ENCODE measurements around the gene POU3F3. TPM values are rescaled to one million over a fixed set of nuclear protein-coding genes. Genes with fewer than 3 reads are reported as not detected.

Gene POU3F3
- total and polyA plus RNA-seq, 4 donors = 0.23 TPM; not detected in 3

- DNase-seq (no peak), ATAC-seq (ENCODE audit: insufficient read depth, low FRiP score) (no peak)
- H3K4me1 ChIP-seq (ENCODE audit: control insufficient read depth in 5 of 5, insufficient read depth in 5 of 5, low read length in 5 of 5) = peaks cover 0 to 33% (median 11%) of the 10 kb centered on the region in 5 donors
- no peak overlapping the region for H3K27ac ChIP-seq (ENCODE audit: low read depth in 1 of 2, low read length in 1 of 2)
- no peak overlapping the region for H3K9ac ChIP-seq (ENCODE audit: insufficient read depth in 1 of 2, low read length in 2 of 2)
- no peak overlapping the region for H3K4me3 ChIP-seq
- TF ChIP-seq CTCF (IDR thresholded peaks at IDR 0.05; ENCODE audit: control extremely low read depth, extremely low read depth) = no peak
- no peaks in the 10 kb centered on the region for H3K36me3 ChIP-seq (ENCODE audit: control insufficient read depth in 4 of 4, insufficient read depth in 4 of 4, low read length in 4 of 4)
- H3K9me3 ChIP-seq (ENCODE audit: control insufficient read depth in 4 of 4, insufficient read depth in 3 of 4, low read length in 3 of 4) = peaks cover 0 to 19% (median 0%) of the 10 kb centered on the region in 4 donors
- peaks cover 26 to 80% (median 72%) of the 10 kb centered on the region in 3 donors for H3K27me3 ChIP-seq (ENCODE audit: control insufficient read depth in 3 of 3, insufficient read depth in 3 of 3, low read length in 2 of 3)
- WGBS, 2 donors = 3 to 20% methylated on average over 2 to 126 of the region's 135 CpGs
Measured at GRCh38 chr2:104855221-104856085, 1.5 kb downstream of the POU3F3 start.

- H3K36me3 ChIP-seq (ENCODE audit: control insufficient read depth in 4 of 4, insufficient read depth in 4 of 4, low read length in 4 of 4) = no peaks in the 10 kb centered on the region
- no peak overlapping the region for H3K9ac ChIP-seq (ENCODE audit: insufficient read depth in 1 of 2, low read length in 2 of 2)
- no peak for ATAC-seq (ENCODE audit: insufficient read depth, low FRiP score)
- H3K4me3 ChIP-seq = no peak overlapping the region
- peaks cover 0 to 33% (median 11%) of the 10 kb centered on the region in 5 donors for H3K4me1 ChIP-seq (ENCODE audit: control insufficient read depth in 5 of 5, insufficient read depth in 5 of 5, low read length in 5 of 5)
- no peak for DNase-seq
- no peak overlapping the region for H3K27ac ChIP-seq (ENCODE audit: low read depth in 1 of 2, low read length in 1 of 2)
- H3K27me3 ChIP-seq (ENCODE audit: control insufficient read depth in 3 of 3, insufficient read depth in 3 of 3, low read length in 2 of 3) = peaks cover 24 to 78% (median 72%) of the 10 kb centered on the region in 3 donors
- 4 to 5% methylated on average over 57 to 106 of the region's 106 CpGs for WGBS, 2 donors
- H3K9me3 ChIP-seq (ENCODE audit: control insufficient read depth in 4 of 4, insufficient read depth in 3 of 4, low read length in 3 of 4) = peaks cover 0 to 19% (median 0%) of the 10 kb centered on the region in 4 donors
- no peak for TF ChIP-seq CTCF (IDR thresholded peaks at IDR 0.05; ENCODE audit: control extremely low read depth, extremely low read depth)
Measured at GRCh38 chr2:104856086-104856972, 2.4 kb downstream of the POU3F3 start.

GRCh38 chr2:104856973-104857261, 3.0 kb downstream of the POU3F3 start:
- Histone ChIP-seq H3K36me3 (ENCODE audit: control insufficient read depth in 4 of 4, insufficient read depth in 4 of 4, low read length in 4 of 4) (no peaks in the 10 kb centered on the region), H3K4me1 (ENCODE audit: control insufficient read depth in 5 of 5, insufficient read depth in 5 of 5, low read length in 5 of 5) (peaks cover 0 to 33% (median 11%) of the 10 kb centered on the region in 5 donors), H3K27ac (ENCODE audit: low read depth in 1 of 2, low read length in 1 of 2) (no peak overlapping the region), H3K27me3 (ENCODE audit: control insufficient read depth in 3 of 3, insufficient read depth in 3 of 3, low read length in 2 of 3) (peaks cover 20 to 78% (median 72%) of the 10 kb centered on the region in 3 donors), H3K4me3 (no peak overlapping the region), H3K9ac (ENCODE audit: insufficient read depth in 1 of 2, low read length in 2 of 2) (no peak overlapping the region), H3K9me3 (ENCODE audit: control insufficient read depth in 4 of 4, insufficient read depth in 3 of 4, low read length in 3 of 4) (peaks cover 0 to 21% (median 0%) of the 10 kb centered on the region in 4 donors)
- DNase-seq (no peak), ATAC-seq (ENCODE audit: insufficient read depth, low FRiP score) (no peak)
- WGBS, 2 donors = 2 to 4% methylated on average over 10 to 41 of the region's 41 CpGs
- TF ChIP-seq CTCF (IDR thresholded peaks at IDR 0.05; ENCODE audit: control extremely low read depth, extremely low read depth) = no peak
